ENCODE results near the gene PLCB1. TPM values are rescaled to one million over a fixed set of nuclear protein-coding genes. Genes with fewer than 3 reads are reported as not detected.

The PLCB1 gene
- total and polyA plus RNA-seq, 2 experiments from 2014 or later, result 14.9 to 20.7 TPM

GRCh38 chr20:8547968-8548588 lies 416.0 kb downstream of the PLCB1 start (continued):
- TF ChIP-seq ZNF462 (CRISPR knock-in tag; IDR thresholded peaks at IDR 0.05), result no peak

GRCh38 chr20:8549192-8549591 lies 417.1 kb downstream of the PLCB1 start:
- H3F3A ChIP-seq (replicated peaks; ENCODE audit: low read depth), result no peaks in the 10 kb centered on the region
- no peak overlapping the region for H3K4me3 ChIP-seq
- H3K4me1 Mint-ChIP-seq, result no peaks in the 10 kb centered on the region
- TF ChIP-seq JUNB (IDR thresholded peaks at IDR 0.05; ENCODE audit: unreplicated experiment), result no peak
- TF ChIP-seq ZNF114 (CRISPR knock-in tag; IDR thresholded peaks at IDR 0.05), result no peak
- no peak for TF ChIP-seq CTCF (conservative IDR thresholded peaks at IDR 0.05; ENCODE audit: low read depth in 2 of 2)
- TF ChIP-seq NANOG (IDR thresholded peaks at IDR 0.05; ENCODE audit: borderline replicate concordance), result no peak
- TF ChIP-seq CREB1 (CRISPR knock-in tag; IDR thresholded peaks at IDR 0.05; ENCODE audit: low read depth), result no peak
- no peak for TF ChIP-seq POLR2AphosphoS5 (IDR thresholded peaks at IDR 0.05; ENCODE audit: low read depth)
- H3K9me2 ChIP-seq (ENCODE audit: insufficient read depth), result peaks cover 8% of the 10 kb centered on the region; the same call in 1 of the 2 replicates
- H3K27ac Mint-ChIP-seq, result no peak overlapping the region
- H3K79me2 ChIP-seq (replicated peaks; ENCODE audit: insufficient read depth), result no peaks in the 10 kb centered on the region
- H3K36me3 Mint-ChIP-seq (ENCODE audit: low read depth), result no peaks in the 10 kb centered on the region
- no peak overlapping the region for H3K4me2 ChIP-seq
- no peak overlapping the region for H3K27ac ChIP-seq (ENCODE audit: low read depth)
- H3K27me3 ChIP-seq (ENCODE audit: insufficient read depth), result no peaks in the 10 kb centered on the region
- no peaks in the 10 kb centered on the region for H3K4me1 ChIP-seq (ENCODE audit: insufficient read depth)
- ATAC-seq (no peak), DNase-seq (ENCODE audit: low spot score) (no peak)
- no peaks in the 10 kb centered on the region for H3K27me3 Mint-ChIP-seq (ENCODE audit: insufficient read depth, low read depth, poor library complexity)
- no peak overlapping the region for H3K4me3 Mint-ChIP-seq
- H3K36me3 ChIP-seq (ENCODE audit: insufficient read depth), result no peaks in the 10 kb centered on the region
- H2AFZ ChIP-seq, result no peak overlapping the region
- no peaks in the 10 kb centered on the region for H4K20me1 ChIP-seq (replicated peaks; ENCODE audit: insufficient read depth)
- no peaks in the 10 kb centered on the region for H3K9me3 Mint-ChIP-seq
